Stomach (tissue), 4 donors: Measurements from ENCODE around the gene TENM4.

ENCODE experiments used
- CTCF ChIP-seq, 7 experiments: fragments of 450-650 bp in 4 of 7; fragments of 200-600 bp in 3 of 7; sonication (generic) in 3 of 7; IDR thresholded peaks; one replicate each; pipeline ENCODE4 v1.5.1; 2016 to 2019; ENCODE audit warnings: antibody characterized with exemption in 7 of 7, control low read depth in 2 of 7, mild to moderate bottlenecking in 1 of 7
- EP300 ChIP-seq: sonication (generic); formaldehyde crosslinking; IDR thresholded peaks from one replicate; pipeline ENCODE4 v1.6.1; 2017; ENCODE audit warnings: antibody characterized with exemption
- POLR2A ChIP-seq, 4 donors: fragments of 450-650 bp; IDR thresholded peaks; one replicate each; pipeline ENCODE4 v1.6.1; 2016; ENCODE audit warnings: antibody characterized with exemption in 4 of 4, control low read depth in 2 of 4, mild to moderate bottlenecking in 1 of 4, moderate library complexity in 1 of 4

- no peak for TF ChIP-seq CTCF (IDR thresholded peaks at IDR 0.05)
- TF ChIP-seq EP300, result no peak
- TF ChIP-seq POLR2A (IDR thresholded peaks at IDR 0.05), result no peak
Observed at GRCh38 chr11:79219186-79220045, 221.4 kb downstream of the TENM4 start.
